WTC11 (cell line): ENCODE measurements around the gene FOXE1. TPM values are rescaled to one million over a fixed set of nuclear protein-coding genes. Genes with fewer than 3 reads are reported as not detected.

Experiments
- ATAC-seq: fragments of 200-7000 bp; cut with Tn5 transposase; 2 replicates; pipeline ENCODE4 v1.10.0; 2021; ENCODE audit warnings: mild to moderate bottlenecking, moderate library complexity
- CTCF ChIA-PET: fragments of 300-600 bp; sonication (Branson Sonifier 250); formaldehyde crosslinking; loops from one replicate; lab custom pipeline; 2021; ENCODE audit warnings: antibody characterized with exemption; lab: Charles Lee
- POLR2A ChIA-PET: fragments of 350-600 bp; sonication (Branson Sonifier 250); formaldehyde crosslinking; loops from one replicate; lab custom pipeline; 2021; ENCODE audit warnings: antibody characterized with exemption; lab: Charles Lee
- DNase-seq: peaks from one replicate; pipeline ENCODE4 v3.0.0; 2021; ENCODE audit warnings: low spot score
- H3K27ac Mint-ChIP-seq: 2 replicates; pipeline ENCODE4 v1.8.0; 2021; ENCODE audit warnings: mixed read lengths
- H3K27me3 Mint-ChIP-seq: 2 replicates; pipeline ENCODE4 v1.8.0; 2021; ENCODE audit warnings: low read depth, mild to moderate bottlenecking, moderate library complexity, mixed read lengths
- H3K36me3 Mint-ChIP-seq: 2 replicates; pipeline ENCODE4 v1.8.0; 2021; ENCODE audit warnings: mixed read lengths
- H3K4me1 Mint-ChIP-seq: 2 replicates; pipeline ENCODE4 v1.8.0; 2022; ENCODE audit warnings: mixed read lengths
- H3K4me3 Mint-ChIP-seq: 2 replicates; pipeline ENCODE4 v1.8.0; 2021; ENCODE audit warnings: mild to moderate bottlenecking, moderate library complexity, mixed read lengths
- H3K9me3 Mint-ChIP-seq: 2 replicates; pipeline ENCODE4 v1.8.0; 2021; ENCODE audit warnings: mixed read lengths
- FOXK1 ChIP-seq: sonication (generic); formaldehyde crosslinking; IDR thresholded peaks from 2 replicates; pipeline ENCODE4 v1.8.0; 2022; ENCODE audit warnings: mild to moderate bottlenecking, moderate library complexity, missing genetic modification reagents
- KAT7 ChIP-seq: sonication (generic); formaldehyde crosslinking; IDR thresholded peaks from 2 replicates; pipeline ENCODE4 v1.8.1; 2023; ENCODE audit warnings: missing genetic modification reagents, mild to moderate bottlenecking, borderline replicate concordance
- NFYB ChIP-seq: sonication (generic); formaldehyde crosslinking; conservative IDR thresholded peaks from 2 replicates; pipeline ENCODE4 v1.8.0; 2022; ENCODE audit warnings: low read depth, missing genetic modification reagents
- RELA ChIP-seq: sonication (generic); formaldehyde crosslinking; IDR thresholded peaks from 2 replicates; pipeline ENCODE4 v1.8.1; 2022; ENCODE audit warnings: missing genetic modification reagents, mild to moderate bottlenecking, borderline replicate concordance
- SP1 ChIP-seq: sonication (generic); formaldehyde crosslinking; conservative IDR thresholded peaks from 2 replicates; pipeline ENCODE4 v1.8.1; 2022; ENCODE audit warnings: missing genetic modification reagents
- ZNF121 ChIP-seq: sonication (generic); formaldehyde crosslinking; IDR thresholded peaks from 2 replicates; pipeline ENCODE4 v1.8.0; 2023; ENCODE audit warnings: missing genetic modification reagents
- ZNF219 ChIP-seq: sonication (generic); formaldehyde crosslinking; IDR thresholded peaks from 2 replicates; pipeline ENCODE4 v1.8.0; 2023; ENCODE audit warnings: missing genetic modification reagents, mild to moderate bottlenecking, borderline replicate concordance
- ZNF317 ChIP-seq: sonication (generic); formaldehyde crosslinking; IDR thresholded peaks from 2 replicates; pipeline ENCODE4 v1.8.1; 2023; ENCODE audit warnings: low read depth, mild to moderate bottlenecking, moderate library complexity, missing genetic modification reagents, borderline replicate concordance
- ZNF671 ChIP-seq: fragments of 250-450 bp; sonication (Bioruptor Pico); IDR thresholded peaks from 2 replicates; pipeline ENCODE4 v1.8.0; 2021; ENCODE audit warnings: mild to moderate bottlenecking
- total RNA-seq: library from RNA; stranded (reverse); gene quantifications from 3 replicates; pipeline ENCODE4 v1.2.3, GENCODE V29; 2021
- TF ChIP-seq, protein P1 (sequence below): fragments of 250-450 bp; sonication (Bioruptor Pico); IDR thresholded peaks from 2 replicates; pipeline ENCODE4 v1.9.0; 2021; ENCODE audit warnings: mild to moderate bottlenecking
- TF ChIP-seq, protein P2 (sequence below): fragments of 250-450 bp; sonication (Bioruptor Pico); IDR thresholded peaks from 2 replicates; pipeline ENCODE4 v1.9.0; 2021; ENCODE audit warnings: mild to moderate bottlenecking, borderline replicate concordance
- TF ChIP-seq, protein P3 (sequence below): sonication (generic); formaldehyde crosslinking; IDR thresholded peaks from 2 replicates; pipeline ENCODE4 v1.8.1; 2022; ENCODE audit warnings: missing genetic modification reagents, borderline replicate concordance
- TF ChIP-seq, protein P4 (sequence below): sonication (generic); formaldehyde crosslinking; IDR thresholded peaks from 2 replicates; pipeline ENCODE4 v1.8.1; 2023; ENCODE audit warnings: mild to moderate bottlenecking, missing genetic modification reagents
- TF ChIP-seq, protein P5 (sequence below): sonication (generic); formaldehyde crosslinking; IDR thresholded peaks from 2 replicates; pipeline ENCODE4 v1.8.0; 2022; ENCODE audit warnings: mild to moderate bottlenecking, missing genetic modification reagents
- TF ChIP-seq, protein P6 (sequence below): sonication (generic); formaldehyde crosslinking; IDR thresholded peaks from 2 replicates; pipeline ENCODE4 v1.8.0; 2022; ENCODE audit warnings: missing genetic modification reagents

FOXE1 gene
- total RNA-seq, 1 experiment from 2014 or later, result 0.09 TPM

DNA sequence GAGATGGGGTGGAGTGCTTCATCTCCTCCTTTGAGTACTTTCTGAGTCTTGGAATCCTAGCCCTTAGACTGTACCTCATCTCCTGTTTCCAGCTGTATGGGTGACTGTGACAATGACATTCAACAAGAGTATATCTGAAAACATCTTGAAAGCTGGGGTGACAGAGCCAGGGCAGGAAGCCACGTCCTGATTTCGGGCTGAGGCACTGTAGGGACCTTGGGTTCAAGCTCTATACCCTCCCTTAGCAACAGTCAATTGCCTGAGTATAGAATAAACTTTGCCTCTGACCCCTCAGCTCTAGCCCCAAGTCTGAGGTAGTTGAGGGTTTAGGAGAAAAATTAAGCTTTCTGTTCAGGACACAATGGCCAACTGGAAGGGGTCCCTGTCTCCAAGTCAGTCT is 6.3 kb downstream of the FOXE1 start:
- Mint-ChIP-seq H3K27me3 (peaks cover 92% of the 10 kb centered on the region), H3K27ac (no peak overlapping the region), H3K4me3 (no peak overlapping the region), H3K36me3 (0 out of 2 replicates have a peak, but pooled peaks cover 2% of the 10 kb centered on the region), H3K4me1 (peaks cover 30% of the 10 kb centered on the region), H3K9me3 (no peaks in the 10 kb centered on the region)
- POLR2A ChIA-PET, result no interaction called here
- no peak for TF ChIP-seq RELA (CRISPR knock-in tag)
- TF ChIP-seq ZNF671 (CRISPR knock-in tag), result no peak
- no peak for TF ChIP-seq FOXK1 (CRISPR knock-in tag)
- TF ChIP-seq, protein P1, sequence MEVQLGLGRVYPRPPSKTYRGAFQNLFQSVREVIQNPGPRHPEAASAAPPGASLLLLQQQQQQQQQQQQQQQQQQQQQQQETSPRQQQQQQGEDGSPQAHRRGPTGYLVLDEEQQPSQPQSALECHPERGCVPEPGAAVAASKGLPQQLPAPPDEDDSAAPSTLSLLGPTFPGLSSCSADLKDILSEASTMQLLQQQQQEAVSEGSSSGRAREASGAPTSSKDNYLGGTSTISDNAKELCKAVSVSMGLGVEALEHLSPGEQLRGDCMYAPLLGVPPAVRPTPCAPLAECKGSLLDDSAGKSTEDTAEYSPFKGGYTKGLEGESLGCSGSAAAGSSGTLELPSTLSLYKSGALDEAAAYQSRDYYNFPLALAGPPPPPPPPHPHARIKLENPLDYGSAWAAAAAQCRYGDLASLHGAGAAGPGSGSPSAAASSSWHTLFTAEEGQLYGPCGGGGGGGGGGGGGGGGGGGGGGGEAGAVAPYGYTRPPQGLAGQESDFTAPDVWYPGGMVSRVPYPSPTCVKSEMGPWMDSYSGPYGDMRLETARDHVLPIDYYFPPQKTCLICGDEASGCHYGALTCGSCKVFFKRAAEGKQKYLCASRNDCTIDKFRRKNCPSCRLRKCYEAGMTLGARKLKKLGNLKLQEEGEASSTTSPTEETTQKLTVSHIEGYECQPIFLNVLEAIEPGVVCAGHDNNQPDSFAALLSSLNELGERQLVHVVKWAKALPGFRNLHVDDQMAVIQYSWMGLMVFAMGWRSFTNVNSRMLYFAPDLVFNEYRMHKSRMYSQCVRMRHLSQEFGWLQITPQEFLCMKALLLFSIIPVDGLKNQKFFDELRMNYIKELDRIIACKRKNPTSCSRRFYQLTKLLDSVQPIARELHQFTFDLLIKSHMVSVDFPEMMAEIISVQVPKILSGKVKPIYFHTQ (CRISPR knock-in tag), result no peak
- TF ChIP-seq NFYB, result no peak
- no peak for TF ChIP-seq ZNF121 (CRISPR knock-in tag)
- TF ChIP-seq SP1 (CRISPR knock-in tag), result no peak
- no peak for TF ChIP-seq KAT7 (CRISPR knock-in tag)
- TF ChIP-seq, protein P2, sequence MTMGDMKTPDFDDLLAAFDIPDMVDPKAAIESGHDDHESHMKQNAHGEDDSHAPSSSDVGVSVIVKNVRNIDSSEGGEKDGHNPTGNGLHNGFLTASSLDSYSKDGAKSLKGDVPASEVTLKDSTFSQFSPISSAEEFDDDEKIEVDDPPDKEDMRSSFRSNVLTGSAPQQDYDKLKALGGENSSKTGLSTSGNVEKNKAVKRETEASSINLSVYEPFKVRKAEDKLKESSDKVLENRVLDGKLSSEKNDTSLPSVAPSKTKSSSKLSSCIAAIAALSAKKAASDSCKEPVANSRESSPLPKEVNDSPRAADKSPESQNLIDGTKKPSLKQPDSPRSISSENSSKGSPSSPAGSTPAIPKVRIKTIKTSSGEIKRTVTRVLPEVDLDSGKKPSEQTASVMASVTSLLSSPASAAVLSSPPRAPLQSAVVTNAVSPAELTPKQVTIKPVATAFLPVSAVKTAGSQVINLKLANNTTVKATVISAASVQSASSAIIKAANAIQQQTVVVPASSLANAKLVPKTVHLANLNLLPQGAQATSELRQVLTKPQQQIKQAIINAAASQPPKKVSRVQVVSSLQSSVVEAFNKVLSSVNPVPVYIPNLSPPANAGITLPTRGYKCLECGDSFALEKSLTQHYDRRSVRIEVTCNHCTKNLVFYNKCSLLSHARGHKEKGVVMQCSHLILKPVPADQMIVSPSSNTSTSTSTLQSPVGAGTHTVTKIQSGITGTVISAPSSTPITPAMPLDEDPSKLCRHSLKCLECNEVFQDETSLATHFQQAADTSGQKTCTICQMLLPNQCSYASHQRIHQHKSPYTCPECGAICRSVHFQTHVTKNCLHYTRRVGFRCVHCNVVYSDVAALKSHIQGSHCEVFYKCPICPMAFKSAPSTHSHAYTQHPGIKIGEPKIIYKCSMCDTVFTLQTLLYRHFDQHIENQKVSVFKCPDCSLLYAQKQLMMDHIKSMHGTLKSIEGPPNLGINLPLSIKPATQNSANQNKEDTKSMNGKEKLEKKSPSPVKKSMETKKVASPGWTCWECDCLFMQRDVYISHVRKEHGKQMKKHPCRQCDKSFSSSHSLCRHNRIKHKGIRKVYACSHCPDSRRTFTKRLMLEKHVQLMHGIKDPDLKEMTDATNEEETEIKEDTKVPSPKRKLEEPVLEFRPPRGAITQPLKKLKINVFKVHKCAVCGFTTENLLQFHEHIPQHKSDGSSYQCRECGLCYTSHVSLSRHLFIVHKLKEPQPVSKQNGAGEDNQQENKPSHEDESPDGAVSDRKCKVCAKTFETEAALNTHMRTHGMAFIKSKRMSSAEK (CRISPR knock-in tag), result no peak
- no peak for TF ChIP-seq ZNF219 (CRISPR knock-in tag)
- TF ChIP-seq, protein P3, sequence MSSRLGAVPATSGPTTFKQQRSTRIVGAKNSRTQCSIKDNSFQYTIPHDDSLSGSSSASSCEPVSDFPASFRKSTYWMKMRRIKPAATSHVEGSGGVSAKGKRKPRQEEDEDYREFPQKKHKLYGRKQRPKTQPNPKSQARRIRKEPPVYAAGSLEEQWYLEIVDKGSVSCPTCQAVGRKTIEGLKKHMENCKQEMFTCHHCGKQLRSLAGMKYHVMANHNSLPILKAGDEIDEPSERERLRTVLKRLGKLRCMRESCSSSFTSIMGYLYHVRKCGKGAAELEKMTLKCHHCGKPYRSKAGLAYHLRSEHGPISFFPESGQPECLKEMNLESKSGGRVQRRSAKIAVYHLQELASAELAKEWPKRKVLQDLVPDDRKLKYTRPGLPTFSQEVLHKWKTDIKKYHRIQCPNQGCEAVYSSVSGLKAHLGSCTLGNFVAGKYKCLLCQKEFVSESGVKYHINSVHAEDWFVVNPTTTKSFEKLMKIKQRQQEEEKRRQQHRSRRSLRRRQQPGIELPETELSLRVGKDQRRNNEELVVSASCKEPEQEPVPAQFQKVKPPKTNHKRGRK (CRISPR knock-in tag), result no peak
- TF ChIP-seq, protein P4, sequence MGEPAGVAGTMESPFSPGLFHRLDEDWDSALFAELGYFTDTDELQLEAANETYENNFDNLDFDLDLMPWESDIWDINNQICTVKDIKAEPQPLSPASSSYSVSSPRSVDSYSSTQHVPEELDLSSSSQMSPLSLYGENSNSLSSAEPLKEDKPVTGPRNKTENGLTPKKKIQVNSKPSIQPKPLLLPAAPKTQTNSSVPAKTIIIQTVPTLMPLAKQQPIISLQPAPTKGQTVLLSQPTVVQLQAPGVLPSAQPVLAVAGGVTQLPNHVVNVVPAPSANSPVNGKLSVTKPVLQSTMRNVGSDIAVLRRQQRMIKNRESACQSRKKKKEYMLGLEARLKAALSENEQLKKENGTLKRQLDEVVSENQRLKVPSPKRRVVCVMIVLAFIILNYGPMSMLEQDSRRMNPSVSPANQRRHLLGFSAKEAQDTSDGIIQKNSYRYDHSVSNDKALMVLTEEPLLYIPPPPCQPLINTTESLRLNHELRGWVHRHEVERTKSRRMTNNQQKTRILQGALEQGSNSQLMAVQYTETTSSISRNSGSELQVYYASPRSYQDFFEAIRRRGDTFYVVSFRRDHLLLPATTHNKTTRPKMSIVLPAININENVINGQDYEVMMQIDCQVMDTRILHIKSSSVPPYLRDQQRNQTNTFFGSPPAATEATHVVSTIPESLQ (CRISPR knock-in tag), result no peak
- TF ChIP-seq ZNF317 (CRISPR knock-in tag), result no peak
- DNase-seq (no peak), ATAC-seq (no peak)
- CTCF ChIA-PET, result interaction anchor here (0.7 to 2.3 kb wide), 3 partner anchors 31 to 226 kb away, joined by 4 to 12 read pairs (median 5); partner anchors contain the start of gene TSTD2

DNA sequence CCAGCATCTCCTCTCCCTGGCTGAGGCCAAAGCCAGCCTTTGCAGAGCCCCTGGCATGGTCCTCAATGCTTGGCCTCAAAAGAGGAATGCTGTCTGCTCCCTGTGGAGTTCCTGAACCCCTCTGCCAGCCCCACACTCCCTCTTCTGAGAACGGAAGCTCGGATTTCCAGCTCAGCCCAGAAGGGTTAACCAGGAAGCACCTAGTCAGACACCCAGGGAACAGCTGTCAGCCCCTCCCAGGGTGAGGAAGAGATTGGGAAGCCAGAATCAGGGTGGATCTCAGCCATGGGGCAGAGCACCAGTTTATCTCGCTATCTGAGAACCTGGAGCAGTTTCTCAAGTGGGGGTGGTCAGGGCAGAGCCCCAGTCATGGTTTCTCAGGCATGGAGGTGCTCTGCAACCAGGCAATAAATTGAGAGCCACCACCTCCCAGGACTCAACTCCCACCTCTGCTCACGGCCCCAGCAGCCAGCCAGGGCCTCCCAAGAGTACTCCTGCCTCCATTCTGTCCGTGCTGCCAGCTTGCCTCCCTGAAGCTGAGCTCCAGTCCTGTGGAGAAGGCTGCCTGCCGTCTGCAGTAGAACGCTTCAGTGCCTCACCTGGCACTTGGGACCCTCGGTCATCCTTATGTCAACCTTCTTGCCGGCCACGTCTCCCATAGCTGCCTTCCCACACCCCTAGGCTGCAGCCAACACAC is 7.6 kb downstream of the FOXE1 start:
- TF ChIP-seq, protein P5, sequence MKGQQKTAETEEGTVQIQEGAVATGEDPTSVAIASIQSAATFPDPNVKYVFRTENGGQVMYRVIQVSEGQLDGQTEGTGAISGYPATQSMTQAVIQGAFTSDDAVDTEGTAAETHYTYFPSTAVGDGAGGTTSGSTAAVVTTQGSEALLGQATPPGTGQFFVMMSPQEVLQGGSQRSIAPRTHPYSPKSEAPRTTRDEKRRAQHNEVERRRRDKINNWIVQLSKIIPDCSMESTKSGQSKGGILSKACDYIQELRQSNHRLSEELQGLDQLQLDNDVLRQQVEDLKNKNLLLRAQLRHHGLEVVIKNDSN (CRISPR knock-in tag), result no peak
- TF ChIP-seq, protein P6, sequence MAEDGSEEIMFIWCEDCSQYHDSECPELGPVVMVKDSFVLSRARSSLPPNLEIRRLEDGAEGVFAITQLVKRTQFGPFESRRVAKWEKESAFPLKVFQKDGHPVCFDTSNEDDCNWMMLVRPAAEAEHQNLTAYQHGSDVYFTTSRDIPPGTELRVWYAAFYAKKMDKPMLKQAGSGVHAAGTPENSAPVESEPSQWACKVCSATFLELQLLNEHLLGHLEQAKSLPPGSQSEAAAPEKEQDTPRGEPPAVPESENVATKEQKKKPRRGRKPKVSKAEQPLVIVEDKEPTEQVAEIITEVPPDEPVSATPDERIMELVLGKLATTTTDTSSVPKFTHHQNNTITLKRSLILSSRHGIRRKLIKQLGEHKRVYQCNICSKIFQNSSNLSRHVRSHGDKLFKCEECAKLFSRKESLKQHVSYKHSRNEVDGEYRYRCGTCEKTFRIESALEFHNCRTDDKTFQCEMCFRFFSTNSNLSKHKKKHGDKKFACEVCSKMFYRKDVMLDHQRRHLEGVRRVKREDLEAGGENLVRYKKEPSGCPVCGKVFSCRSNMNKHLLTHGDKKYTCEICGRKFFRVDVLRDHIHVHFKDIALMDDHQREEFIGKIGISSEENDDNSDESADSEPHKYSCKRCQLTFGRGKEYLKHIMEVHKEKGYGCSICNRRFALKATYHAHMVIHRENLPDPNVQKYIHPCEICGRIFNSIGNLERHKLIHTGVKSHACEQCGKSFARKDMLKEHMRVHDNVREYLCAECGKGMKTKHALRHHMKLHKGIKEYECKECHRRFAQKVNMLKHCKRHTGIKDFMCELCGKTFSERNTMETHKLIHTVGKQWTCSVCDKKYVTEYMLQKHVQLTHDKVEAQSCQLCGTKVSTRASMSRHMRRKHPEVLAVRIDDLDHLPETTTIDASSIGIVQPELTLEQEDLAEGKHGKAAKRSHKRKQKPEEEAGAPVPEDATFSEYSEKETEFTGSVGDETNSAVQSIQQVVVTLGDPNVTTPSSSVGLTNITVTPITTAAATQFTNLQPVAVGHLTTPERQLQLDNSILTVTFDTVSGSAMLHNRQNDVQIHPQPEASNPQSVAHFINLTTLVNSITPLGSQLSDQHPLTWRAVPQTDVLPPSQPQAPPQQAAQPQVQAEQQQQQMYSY (CRISPR knock-in tag), result 0 out of 2 replicates have a peak, but pooled peaks have one; percentile 8
- TF ChIP-seq, all 79 proteins: peak for 1
- Mint-ChIP-seq H3K4me3 (no peak overlapping the region), H3K36me3 (0 out of 2 replicates have a peak, but pooled peaks cover 2% of the 10 kb centered on the region), H3K27ac (no peak overlapping the region), H3K27me3 (peaks cover 94% of the 10 kb centered on the region), H3K4me1 (peaks cover 22% of the 10 kb centered on the region), H3K9me3 (peaks cover under 1% of the 10 kb centered on the region; the same call in 1 of the 2 replicates)
- DNase-seq (no peak), ATAC-seq (no peak)
- ChIA-PET CTCF (interaction anchor here (1.4 to 2.3 kb wide), 2 partner anchors 29 to 35 kb away, joined by 4 to 12 read pairs; no protein-coding TSS in a partner anchor), POLR2A (no interaction called here)
